Esophagus squamous epithelium (tissue), 4 donors: ENCODE measurements around the gene NAXE.

Experiments
- POLR2A ChIP-seq, 4 donors: fragments of 450-650 bp; IDR thresholded peaks; one replicate each; pipeline ENCODE4 v1.6.1; 2017; ENCODE audit warnings: antibody characterized with exemption in 4 of 4, mild to moderate bottlenecking in 4 of 4, moderate library complexity in 3 of 4
- TF ChIP-seq, protein P1 (sequence below), 6 experiments: fragments of 450-650 bp in 4 of 6; fragments of 200-600 bp in 2 of 6; sonication (generic) in 2 of 6; IDR thresholded peaks; one replicate each; pipeline ENCODE4 v1.5.1; 2016 to 2019; ENCODE audit warnings: antibody characterized with exemption in 6 of 6, mild to moderate bottlenecking in 4 of 6, moderate library complexity in 4 of 6

DNA sequence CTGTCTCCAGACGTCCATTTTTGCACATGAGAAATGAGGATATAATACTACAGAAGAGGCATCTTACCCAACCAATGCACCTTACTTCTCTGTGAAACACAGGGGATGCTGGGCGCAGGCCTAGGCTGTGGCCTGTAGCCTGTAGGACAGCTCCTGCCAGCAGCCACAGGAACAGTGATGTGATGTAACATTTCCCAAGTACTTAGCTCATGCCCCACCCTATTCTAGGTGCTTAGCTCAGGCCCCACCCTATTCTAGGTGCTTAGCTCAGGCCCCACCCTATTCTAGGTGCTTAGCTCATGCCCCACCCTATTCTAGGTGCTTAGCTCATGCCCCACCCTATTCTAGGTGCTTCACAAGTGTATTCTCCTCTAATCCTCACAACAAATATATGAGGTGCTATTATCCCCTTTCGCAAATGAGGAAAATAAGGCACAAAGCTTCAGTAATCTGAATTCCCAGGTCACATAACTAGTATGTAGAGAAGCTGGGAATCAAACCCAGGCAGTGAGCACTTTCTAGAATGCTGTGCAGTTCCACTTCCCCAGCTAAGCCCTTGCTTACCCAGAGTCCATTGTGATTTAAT, 4.6 kb upstream of the NAXE start:
- TF ChIP-seq, protein P1, sequence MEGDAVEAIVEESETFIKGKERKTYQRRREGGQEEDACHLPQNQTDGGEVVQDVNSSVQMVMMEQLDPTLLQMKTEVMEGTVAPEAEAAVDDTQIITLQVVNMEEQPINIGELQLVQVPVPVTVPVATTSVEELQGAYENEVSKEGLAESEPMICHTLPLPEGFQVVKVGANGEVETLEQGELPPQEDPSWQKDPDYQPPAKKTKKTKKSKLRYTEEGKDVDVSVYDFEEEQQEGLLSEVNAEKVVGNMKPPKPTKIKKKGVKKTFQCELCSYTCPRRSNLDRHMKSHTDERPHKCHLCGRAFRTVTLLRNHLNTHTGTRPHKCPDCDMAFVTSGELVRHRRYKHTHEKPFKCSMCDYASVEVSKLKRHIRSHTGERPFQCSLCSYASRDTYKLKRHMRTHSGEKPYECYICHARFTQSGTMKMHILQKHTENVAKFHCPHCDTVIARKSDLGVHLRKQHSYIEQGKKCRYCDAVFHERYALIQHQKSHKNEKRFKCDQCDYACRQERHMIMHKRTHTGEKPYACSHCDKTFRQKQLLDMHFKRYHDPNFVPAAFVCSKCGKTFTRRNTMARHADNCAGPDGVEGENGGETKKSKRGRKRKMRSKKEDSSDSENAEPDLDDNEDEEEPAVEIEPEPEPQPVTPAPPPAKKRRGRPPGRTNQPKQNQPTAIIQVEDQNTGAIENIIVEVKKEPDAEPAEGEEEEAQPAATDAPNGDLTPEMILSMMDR (IDR thresholded peaks at IDR 0.05): no peak
- no peak for TF ChIP-seq POLR2A (IDR thresholded peaks at IDR 0.05)
